Activated CD8-positive, alpha-beta memory T cell treated with anti-CD3 and anti-CD28 coated beads, Interleukin-2, amount 10 ng/mL, durations not matched to agents 7 days and 5 days (primary cell): Measurements from ENCODE around the gene GOLPH3L. TPM values are rescaled to one million over a fixed set of nuclear protein-coding genes. Genes with fewer than 3 reads are reported as not detected.
"Not testable (repeated sequence)": the region's sequence is repeated elsewhere in the genome, so short reads cannot be mapped to it uniquely, and the experiment has no call there.

Source experiments
- ATAC-seq: fragments of 150-1000 bp; cut with Tn5 transposase; one replicate; pipeline ENCODE4 v1.10.0; 2021; ENCODE audit warnings: moderate library complexity
- CTCF ChIA-PET: fragments of 350-600 bp; sonication (Branson Sonifier 250); formaldehyde crosslinking; loops from one replicate; lab custom pipeline; 2021; ENCODE audit warnings: antibody characterized with exemption; lab: Charles Lee
- DNase-seq: peaks from one replicate; pipeline ENCODE4 v3.0.0-alpha.2; 2020
- H3K27ac Mint-ChIP-seq: one replicate; pipeline ENCODE4 v1.8.0; 2021; ENCODE audit warnings: mild to moderate bottlenecking, mixed read lengths
- H3K27me3 Mint-ChIP-seq: one replicate; pipeline ENCODE4 v1.8.0; 2021; ENCODE audit warnings: mixed read lengths
- H3K36me3 Mint-ChIP-seq: one replicate; pipeline ENCODE4 v1.8.0; 2021; ENCODE audit warnings: mild to moderate bottlenecking, mixed read lengths
- H3K4me1 Mint-ChIP-seq: one replicate; pipeline ENCODE4 v1.8.0; 2021; ENCODE audit warnings: mixed read lengths
- H3K4me3 Mint-ChIP-seq: one replicate; pipeline ENCODE4 v1.8.0; 2021; ENCODE audit warnings: mild to moderate bottlenecking, moderate library complexity, mixed read lengths
- H3K9me3 Mint-ChIP-seq: one replicate; pipeline ENCODE4 v1.8.0; 2022; ENCODE audit warnings: low read depth, mixed read lengths
- total RNA-seq, 2 experiments: library from RNA; stranded (reverse); gene quantifications; one replicate each; pipeline ENCODE4 v1.2.3, GENCODE V29; 2021

Gene GOLPH3L
- total RNA-seq, 2 experiments from 2014 or later, result 20.7 to 22.6 TPM

DNA sequence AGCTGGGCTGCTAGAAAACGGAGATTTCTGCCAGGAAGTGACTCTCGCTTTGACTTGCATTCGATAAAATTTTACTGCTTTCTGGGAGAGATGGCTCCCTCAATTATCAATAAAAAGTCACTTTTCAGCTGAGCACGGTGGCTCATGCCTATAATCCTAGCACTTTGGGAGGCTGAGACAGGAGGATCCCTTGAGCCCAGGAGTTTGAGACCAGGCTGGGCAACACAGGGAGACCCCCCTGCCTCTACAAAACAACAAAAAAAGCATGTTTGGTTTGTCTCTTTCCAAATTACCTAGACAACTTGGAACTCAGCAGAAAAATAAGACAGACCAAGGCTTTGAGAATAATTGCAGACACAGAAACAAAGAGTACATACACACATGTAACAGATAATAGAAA lies 54.7 kb downstream of the GOLPH3L start:
- no peaks in the 10 kb centered on the region for H3K36me3 Mint-ChIP-seq
- CTCF ChIA-PET, result no interaction called here
- no peaks in the 10 kb centered on the region for H3K27me3 Mint-ChIP-seq
- H3K4me1 Mint-ChIP-seq, result no peaks in the 10 kb centered on the region
- H3K27ac Mint-ChIP-seq, result no peak overlapping the region
- no peak overlapping the region for H3K4me3 Mint-ChIP-seq
- H3K9me3 Mint-ChIP-seq, result no peaks in the 10 kb centered on the region
- no peak for ATAC-seq
- no peak for DNase-seq

DNA sequence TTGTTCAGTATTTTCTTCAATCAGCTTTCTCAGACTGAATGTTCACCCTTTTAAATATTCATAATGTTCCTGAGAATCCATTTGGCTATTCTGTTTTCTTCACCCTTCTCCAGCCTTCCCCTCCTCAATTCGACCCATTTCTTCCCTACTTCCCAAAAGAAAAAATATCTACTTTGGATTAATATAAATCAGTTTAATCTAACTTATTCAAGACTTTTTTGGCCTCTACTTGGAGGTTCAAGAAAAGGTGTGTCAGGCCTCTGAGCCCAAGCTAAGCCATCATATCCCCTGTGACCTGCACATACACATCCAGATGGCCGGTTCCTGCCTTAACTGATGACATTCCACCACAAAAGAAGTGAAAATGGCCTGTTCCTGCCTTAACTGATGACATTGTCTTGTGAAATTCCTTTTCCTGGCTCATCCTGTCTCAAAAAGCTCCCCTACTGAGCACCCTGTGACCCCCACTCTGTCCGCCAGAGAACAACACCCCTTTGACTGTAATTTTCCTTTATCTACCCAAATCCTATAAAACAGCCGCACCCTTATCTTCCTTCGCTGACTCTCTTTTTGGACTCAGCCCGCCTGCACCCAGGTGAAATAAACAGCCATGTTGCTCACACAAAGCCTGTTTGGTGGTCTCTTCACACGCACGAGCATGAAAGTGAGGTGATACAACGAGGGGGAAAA lies 55.7 kb downstream of the GOLPH3L start:
- H3K4me1 Mint-ChIP-seq, DNase-seq, CTCF ChIA-PET, H3K9me3 Mint-ChIP-seq, ATAC-seq, H3K27ac Mint-ChIP-seq, H3K27me3 Mint-ChIP-seq, H3K4me3 Mint-ChIP-seq, H3K36me3 Mint-ChIP-seq: not testable (repeated sequence)

DNA sequence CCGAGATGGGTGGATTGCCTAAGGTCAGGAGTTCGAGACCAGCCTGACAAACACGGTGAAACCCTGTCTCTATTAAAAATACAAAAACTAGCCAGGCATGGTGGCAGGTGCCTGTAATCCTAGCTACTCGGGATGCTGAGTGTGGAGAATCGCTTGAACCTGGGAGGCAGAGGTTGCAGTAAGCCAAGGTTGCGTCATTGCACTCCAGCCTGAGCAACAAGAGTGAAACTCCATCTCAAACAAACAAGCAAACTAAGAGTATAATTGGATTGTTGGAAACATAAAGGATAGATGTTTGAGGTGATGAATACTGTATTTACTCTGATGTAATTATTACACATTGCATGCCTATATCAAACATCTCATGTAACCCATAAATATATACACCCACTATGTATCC lies 58.5 kb downstream of the GOLPH3L start:
- H3K4me3 Mint-ChIP-seq, ATAC-seq, H3K27me3 Mint-ChIP-seq, H3K4me1 Mint-ChIP-seq, H3K9me3 Mint-ChIP-seq, H3K36me3 Mint-ChIP-seq, DNase-seq, H3K27ac Mint-ChIP-seq: not testable (repeated sequence)
- CTCF ChIA-PET, result interaction anchor here (1.2 to 1.4 kb wide), 2 partner anchors 12 to 79 kb away, joined by 3 read pairs; no protein-coding TSS in a partner anchor

DNA sequence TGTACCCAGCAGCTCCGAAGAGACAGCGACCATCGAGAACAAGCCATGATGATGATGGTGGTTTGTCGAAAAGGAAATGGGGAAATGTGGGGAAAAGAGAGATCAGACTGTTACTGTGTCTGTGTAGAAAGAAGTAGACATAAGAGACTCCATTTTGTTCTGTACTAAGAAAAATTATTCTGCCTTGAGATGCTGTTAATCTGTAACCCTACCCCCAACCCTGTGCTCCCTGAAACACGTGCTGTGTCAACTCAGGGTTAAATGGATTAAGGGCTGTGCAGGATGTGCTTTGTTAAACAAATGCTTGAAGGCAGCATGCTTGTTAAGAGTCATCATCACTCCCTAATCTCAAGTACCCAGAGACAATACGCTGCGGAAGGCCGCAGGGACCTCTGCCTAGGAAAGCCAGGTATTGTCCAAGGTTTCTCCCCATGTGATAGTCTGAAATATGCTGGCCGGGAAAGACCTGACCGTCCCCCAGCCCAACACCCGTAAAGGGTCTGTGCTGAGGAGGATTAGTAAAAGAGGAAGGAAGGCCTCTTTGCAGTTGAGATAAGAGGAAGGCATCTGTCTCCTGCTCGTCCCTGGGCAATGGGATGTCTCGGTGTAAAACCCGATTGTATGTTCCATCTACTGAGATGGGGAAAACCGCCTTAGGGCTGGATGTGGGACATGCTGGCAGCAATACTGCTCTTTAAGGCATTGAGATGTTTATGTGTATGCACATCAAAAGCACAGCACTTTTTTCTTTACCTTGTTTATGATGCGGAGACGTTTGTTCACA lies 61.9 kb downstream of the GOLPH3L start:
- H3K4me3 Mint-ChIP-seq, DNase-seq: not testable (repeated sequence)

DNA sequence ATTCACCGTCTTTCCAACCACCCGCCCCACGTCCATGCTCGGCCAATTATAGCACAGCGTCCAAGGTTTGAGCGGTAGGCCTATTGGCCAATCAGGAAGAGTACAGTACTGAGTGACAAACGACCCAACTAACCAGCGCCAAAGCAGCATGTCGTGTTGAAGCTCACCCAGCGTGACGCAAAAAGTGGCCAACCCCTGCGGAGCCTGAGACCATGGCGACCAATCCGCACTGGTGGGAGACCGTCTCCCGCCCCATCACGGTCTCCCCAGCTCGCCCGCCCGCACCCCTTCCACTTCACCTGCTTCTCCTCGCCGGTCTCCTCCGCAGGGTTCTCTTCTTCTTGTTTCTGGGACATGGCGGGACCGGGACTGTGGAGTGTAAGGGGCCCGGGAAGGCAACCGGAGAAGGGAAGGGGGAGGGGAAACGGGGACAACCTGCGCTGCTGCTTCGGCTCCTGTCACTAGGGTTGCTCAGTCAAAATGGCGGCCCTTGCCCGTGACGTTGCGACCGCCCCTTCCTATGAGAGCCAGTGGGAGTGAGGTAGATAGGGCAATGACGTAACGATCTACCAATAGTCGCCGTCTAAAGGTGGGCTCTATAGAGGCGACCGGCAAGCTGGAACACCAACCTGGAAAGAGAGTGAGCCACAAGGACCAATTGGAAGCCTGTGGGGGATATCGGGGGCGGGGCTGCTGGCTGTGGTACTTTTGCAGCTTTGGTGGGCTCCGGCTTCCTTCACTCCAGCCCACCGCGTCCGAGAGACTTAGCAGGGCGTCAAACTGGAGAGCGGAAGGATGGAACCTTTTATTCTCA lies 67.6 kb downstream of the GOLPH3L start, which contains the start of gene ENSA:
ENSA (minus strand) TSS at position 498 of the 814 bp plus-strand sequence; CDS start at position 356, 142 bp downstream.
- CTCF ChIA-PET, result interaction anchor here (0.8 to 4.0 kb wide), 11 partner anchors 10 to 350 kb away, joined by 3 to 52 read pairs (median 3); partner anchors contain the start of genes GOLPH3L and MCL1
- DNase-seq, result peak; percentile 99
- Mint-ChIP-seq H3K27me3 (no peaks in the 10 kb centered on the region), H3K9me3 (no peaks in the 10 kb centered on the region), H3K4me3 (no peak within 1 kb of the TSS), H3K36me3 (peaks cover 31% of the 10 kb centered on the region), H3K4me1 (peaks cover 41% of the 10 kb centered on the region), H3K27ac (no peak within 1 kb of the TSS)
- peak; percentile 90 for ATAC-seq

More for the DNA sequence above, 61.9 kb downstream of the GOLPH3L start:
- H3K9me3 Mint-ChIP-seq, ATAC-seq, H3K27ac Mint-ChIP-seq, H3K4me1 Mint-ChIP-seq, H3K36me3 Mint-ChIP-seq, H3K27me3 Mint-ChIP-seq: not testable (repeated sequence)
- CTCF ChIA-PET, result interaction anchor here (0.8 kb wide), 1 partner anchor 169 kb away, joined by 3 read pairs; no protein-coding TSS in a partner anchor

DNA sequence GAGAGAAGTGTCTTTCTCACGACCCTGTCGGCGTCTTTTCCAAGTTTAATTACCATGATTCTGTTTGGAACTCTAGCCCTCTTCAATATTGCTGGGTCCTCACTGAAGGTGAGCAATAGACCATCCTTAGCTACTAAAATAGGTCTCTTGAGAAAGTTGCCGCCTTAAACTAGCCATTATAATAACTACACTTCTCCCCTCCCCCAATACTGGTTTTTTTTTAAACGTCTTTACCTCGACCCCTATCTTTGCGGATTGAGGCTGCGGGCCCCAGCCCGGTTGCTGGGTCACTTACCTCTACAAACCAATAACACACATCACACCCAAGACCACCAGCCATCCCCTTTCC lies 68.2 kb downstream of the GOLPH3L start:
- H3K36me3 Mint-ChIP-seq, result peaks cover 36% of the 10 kb centered on the region
- CTCF ChIA-PET, result interaction anchor here (1.0 to 4.0 kb wide), 8 partner anchors 9 to 69 kb away, joined by 3 to 52 read pairs (median 4); partner anchors contain the start of gene MCL1

DNA sequence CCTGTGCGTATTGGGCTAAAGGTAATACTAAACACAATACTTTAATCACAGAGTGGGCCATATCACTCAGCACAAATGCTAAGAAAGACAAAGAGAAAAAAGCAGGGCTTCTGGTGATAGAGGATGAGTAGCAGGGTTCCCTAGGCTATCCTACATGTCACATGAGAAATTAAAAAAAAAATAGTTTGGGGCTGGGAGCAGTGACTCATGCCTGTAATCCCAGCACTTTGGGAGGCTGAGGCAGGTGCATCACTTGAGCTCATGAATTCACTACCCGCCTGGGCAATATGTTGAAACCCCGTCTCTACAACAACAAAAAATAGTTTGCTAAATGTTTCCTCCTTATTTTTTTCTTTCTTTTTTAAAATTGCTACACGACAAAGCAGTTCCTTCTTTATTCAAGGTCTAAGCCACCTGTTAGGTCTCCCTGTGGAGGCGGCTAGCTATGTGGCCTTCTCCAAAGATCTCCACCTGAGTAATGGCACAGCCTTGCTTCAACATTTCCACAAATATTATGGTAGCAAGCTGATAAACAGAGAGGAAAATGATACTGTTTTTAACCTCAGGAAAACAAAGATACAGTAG lies 69.0 kb downstream of the GOLPH3L start:
- DNase-seq (no peak), ATAC-seq (no peak)
- Mint-ChIP-seq H3K36me3 (peaks cover 44% of the 10 kb centered on the region), H3K9me3 (no peaks in the 10 kb centered on the region), H3K4me1 (peaks cover 55% of the 10 kb centered on the region), H3K27ac (no peak overlapping the region), H3K4me3 (no peak overlapping the region), H3K27me3 (no peaks in the 10 kb centered on the region)
- CTCF ChIA-PET, result interaction anchor here (1.1 to 4.0 kb wide), 6 partner anchors 8 to 294 kb away, joined by 3 to 52 read pairs (median 5); no protein-coding TSS in a partner anchor

More for the DNA sequence above, 68.2 kb downstream of the GOLPH3L start:
- no peak overlapping the region for H3K4me3 Mint-ChIP-seq
- ATAC-seq (no peak), DNase-seq (no peak)
- no peaks in the 10 kb centered on the region for H3K9me3 Mint-ChIP-seq
- H3K4me1 Mint-ChIP-seq, result peaks cover 47% of the 10 kb centered on the region
- H3K27ac Mint-ChIP-seq, result no peak overlapping the region
- no peaks in the 10 kb centered on the region for H3K27me3 Mint-ChIP-seq

DNA sequence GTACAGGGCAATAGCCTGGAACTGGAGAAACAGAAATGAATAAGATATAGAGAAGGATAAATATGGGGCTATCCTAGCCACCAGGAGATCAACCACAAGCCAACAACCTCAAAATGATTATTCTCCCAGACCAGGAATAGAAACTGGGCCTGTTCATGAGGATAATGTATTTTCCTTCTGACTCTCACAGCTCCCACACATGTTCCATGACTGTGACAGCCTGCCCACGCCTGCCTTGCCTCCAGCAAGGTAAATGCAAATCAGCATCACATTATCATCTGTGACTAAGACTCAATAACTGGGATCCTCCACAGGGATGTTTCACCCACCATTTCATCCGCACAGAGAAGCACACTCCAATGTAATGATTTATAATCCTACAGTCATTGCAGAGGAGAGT lies 70.8 kb downstream of the GOLPH3L start:
- CTCF ChIA-PET, result no interaction called here
- ATAC-seq (no peak), DNase-seq (no peak)
- Mint-ChIP-seq H3K36me3 (peaks cover 52% of the 10 kb centered on the region), H3K27me3 (no peaks in the 10 kb centered on the region), H3K4me1 (peaks cover 69% of the 10 kb centered on the region), H3K9me3 (no peaks in the 10 kb centered on the region), H3K4me3 (no peak overlapping the region), H3K27ac (peak overlapping the region; percentile 52)

DNA sequence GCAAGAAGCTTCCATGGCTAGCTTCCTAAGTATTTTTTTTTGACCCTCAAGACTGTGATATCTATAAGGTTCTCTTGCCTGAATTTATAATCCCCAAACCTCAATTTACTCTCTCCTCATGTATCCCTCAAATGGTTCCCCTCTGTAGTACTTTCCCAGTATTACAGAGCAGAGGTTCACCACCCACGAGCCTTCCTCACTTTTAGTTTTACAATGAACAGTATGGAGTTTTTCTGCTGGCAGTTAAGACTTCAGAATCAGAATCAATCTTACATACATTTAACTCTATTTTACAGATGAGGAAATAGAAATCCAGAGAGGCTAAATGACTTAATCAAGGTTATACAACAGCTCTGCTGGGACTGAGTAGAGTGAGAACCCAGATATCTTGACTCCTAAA lies 72.4 kb downstream of the GOLPH3L start:
- not testable (repeated sequence) for H3K27me3 Mint-ChIP-seq, ATAC-seq, H3K4me3 Mint-ChIP-seq, H3K9me3 Mint-ChIP-seq, DNase-seq
- Mint-ChIP-seq H3K27ac (peak overlapping the region; percentile 69), H3K4me1 (peaks cover 74% of the 10 kb centered on the region), H3K36me3 (peaks cover 64% of the 10 kb centered on the region)
- CTCF ChIA-PET, result interaction anchor here (1.0 to 1.3 kb wide), 3 partner anchors 60 to 64 kb away, joined by 4 to 10 read pairs (median 4); no protein-coding TSS in a partner anchor

DNA sequence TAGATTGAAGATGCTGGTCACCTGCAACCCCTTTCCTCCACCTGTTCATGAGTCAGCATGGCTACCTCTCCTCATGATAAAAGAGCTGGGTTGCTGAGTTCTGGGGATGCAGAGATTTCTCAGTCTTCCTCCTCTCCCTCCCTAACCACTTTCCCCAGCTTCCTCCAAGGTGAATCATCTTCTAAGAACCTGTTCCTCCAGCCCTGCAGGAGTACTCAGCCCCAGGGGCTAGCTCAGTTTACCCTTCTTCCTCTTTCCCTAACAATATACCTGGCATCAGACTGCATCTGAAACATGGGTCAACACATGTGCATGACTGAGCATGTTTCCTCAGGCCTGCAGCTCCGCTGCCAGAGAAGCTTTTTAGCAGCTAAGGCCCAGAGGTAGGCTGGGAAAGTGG lies 72.8 kb downstream of the GOLPH3L start:
- not testable (repeated sequence) for DNase-seq, H3K27ac Mint-ChIP-seq, H3K27me3 Mint-ChIP-seq, H3K4me3 Mint-ChIP-seq, H3K9me3 Mint-ChIP-seq, ATAC-seq
- Mint-ChIP-seq H3K4me1 (peaks cover 77% of the 10 kb centered on the region), H3K36me3 (peaks cover 68% of the 10 kb centered on the region)
- CTCF ChIA-PET, result interaction anchor here (1.0 to 1.3 kb wide), 3 partner anchors 60 to 63 kb away, joined by 4 to 10 read pairs (median 4); no protein-coding TSS in a partner anchor

DNA sequence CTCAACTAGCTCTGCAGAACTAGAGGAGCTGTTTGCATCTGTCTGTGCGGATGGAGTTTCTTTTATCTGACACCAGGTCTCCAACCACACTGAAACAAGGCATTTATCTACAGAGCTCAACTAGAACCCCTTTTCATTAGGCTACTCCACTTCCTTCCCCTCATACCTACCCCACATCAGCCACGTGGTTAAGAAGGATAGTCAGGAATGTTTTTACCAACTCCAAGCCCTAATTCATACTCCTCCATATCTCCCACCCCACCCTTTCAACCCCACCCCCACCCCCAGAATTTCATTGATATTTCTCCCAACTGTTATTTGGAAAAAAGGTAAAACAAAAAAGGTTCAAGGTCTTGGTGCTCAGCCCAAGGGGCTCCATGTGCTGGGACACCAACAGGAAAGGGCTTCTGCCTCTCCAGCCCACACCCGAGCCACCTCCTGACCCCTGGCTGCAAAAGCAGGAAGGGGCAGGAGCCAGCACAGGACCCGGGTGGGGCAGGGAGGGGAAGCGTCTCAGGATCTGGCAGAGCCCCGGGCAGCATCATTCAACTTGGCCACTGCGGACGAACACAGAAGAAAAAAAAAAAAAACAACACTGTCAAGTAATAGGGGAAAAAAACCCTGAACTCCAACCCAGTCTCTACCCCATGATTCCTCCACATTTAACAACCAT lies 74.5 kb downstream of the GOLPH3L start:
- H3K36me3 Mint-ChIP-seq, result peaks cover 67% of the 10 kb centered on the region
- peaks cover 74% of the 10 kb centered on the region for H3K4me1 Mint-ChIP-seq
- CTCF ChIA-PET, result interaction anchor here (1.0 to 19.0 kb wide), 5 partner anchors 12 to 89 kb away, joined by 3 to 297 read pairs (median 7); partner anchors contain the start of gene GOLPH3L
- H3K9me3 Mint-ChIP-seq, result no peaks in the 10 kb centered on the region
- DNase-seq (no peak), ATAC-seq (no peak)
- no peak overlapping the region for H3K4me3 Mint-ChIP-seq
- peak overlapping the region; percentile 68 for H3K27ac Mint-ChIP-seq
- no peaks in the 10 kb centered on the region for H3K27me3 Mint-ChIP-seq
